GM12878 (cell line): ENCODE results near the gene CRYBB2. TPM values are rescaled to one million over a fixed set of nuclear protein-coding genes. Genes with fewer than 3 reads are reported as not detected.

ENCODE experiments used
- ATAC-seq: fragments of 200-7000 bp; cut with Tn5 transposase; 3 replicates; pipeline ENCODE4 v1.9.1; 2020; ENCODE audit warnings: mild to moderate bottlenecking, moderate library complexity
- BruUV-seq: library from RNA; stranded (reverse); fragments of 400-500 nt; replicated peaks from 2 replicates; lab custom pipeline; 2021; lab: Mats Ljungman, UMichigan
- CTCF ChIA-PET: fragments of 300-600 bp; sonication (Branson Sonifier 250); formaldehyde crosslinking; extraction: SDS; loops from one replicate; lab custom pipeline; 2021; ENCODE audit warnings: inconsistent platforms; lab: Yijun Ruan, JAX
- POLR2A ChIA-PET: fragments of 350-600 bp; formaldehyde crosslinking; extraction: SDS; loops from one replicate; lab custom pipeline; 2021; ENCODE audit warnings: inconsistent platforms; lab: Charles Lee
- RAD21 ChIA-PET: fragments of 300-600 bp; sonication (Branson Sonifier 250); formaldehyde crosslinking; loops from one replicate; lab custom pipeline; 2023; ENCODE audit warnings: antibody characterized with exemption; ENCODE audit not compliant: unreplicated experiment; lab: Charles Lee
- SMC1A ChIA-PET: fragments of 300-600 bp; sonication (Branson Sonifier 250); formaldehyde crosslinking; loops from one replicate; lab custom pipeline; 2023; ENCODE audit not compliant: unreplicated experiment, uncharacterized antibody; lab: Charles Lee
- DNase-seq: peaks from one replicate; pipeline ENCODE4 v3.0.0-alpha.2; 2011; ENCODE audit warnings: low read depth, low spot score
- FAIRE-seq: peaks from 3 replicates; lab custom pipeline; 2011; peaks lifted over from hg19 to GRCh38; lab: Jason Lieb, UNC
- H2AFZ ChIP-seq: 2 replicates; pipeline ENCODE4 v1.6.0; 2011; ENCODE audit warnings: low read depth, low read length, control low read depth; ENCODE audit not compliant: control insufficient read depth
- H3K27ac ChIP-seq: 2 replicates; pipeline ENCODE4 v1.5.1; 2011; ENCODE audit warnings: control low read depth; ENCODE audit not compliant: control insufficient read depth, insufficient read depth
- H3K27me3 ChIP-seq, 2 experiments: replicated peaks in 1 of 2; 2 replicates each; pipeline versions ENCODE4 v1.6.0 to v1.6.1; 2011; ENCODE audit warnings: low read length in 1 of 2; ENCODE audit not compliant: control insufficient read depth in 2 of 2, insufficient read depth in 2 of 2
- H3K36me3 ChIP-seq, 2 experiments: 2 replicates each; pipeline ENCODE4 v1.5.1; 2011; ENCODE audit warnings: low read length in 1 of 2; ENCODE audit not compliant: control insufficient read depth in 2 of 2, insufficient read depth in 2 of 2
- H3K4me1 ChIP-seq: 2 replicates; pipeline ENCODE4 v1.6.1; 2011; ENCODE audit warnings: mild to moderate bottlenecking, low read length, moderate library complexity, mixed read lengths; ENCODE audit not compliant: control insufficient read depth, insufficient read depth
- H3K4me2 ChIP-seq: 2 replicates; pipeline ENCODE4 v1.6.0; 2011; ENCODE audit warnings: control low read depth; ENCODE audit not compliant: control insufficient read depth, insufficient read depth
- H3K4me3 ChIP-seq: fragments of 200-600 bp; sonication (generic); 2 replicates; pipeline ENCODE4 v1.5.1; 2016
- H3K79me2 ChIP-seq: 2 replicates; pipeline ENCODE4 v1.6.0; 2011; ENCODE audit warnings: low read length; ENCODE audit not compliant: control insufficient read depth, insufficient read depth
- H3K9ac ChIP-seq: 2 replicates; pipeline ENCODE4 v1.8.0; 2011; ENCODE audit warnings: low read length, control low read depth, mixed read lengths; ENCODE audit not compliant: control insufficient read depth, insufficient read depth
- H3K9me3 ChIP-seq: replicated peaks from 3 replicates; pipeline ENCODE4 v1.5.1; 2011; ENCODE audit warnings: mild to moderate bottlenecking, low read length; ENCODE audit not compliant: control insufficient read depth, insufficient read depth
- H4K20me1 ChIP-seq: 2 replicates; pipeline ENCODE4 v1.6.0; 2011; ENCODE audit not compliant: control insufficient read depth, insufficient read depth
- POLR2AphosphoS2 ChIP-seq: IDR thresholded peaks from 2 replicates; pipeline ENCODE4 v1.6.1; 2011; ENCODE audit warnings: low read depth, mild to moderate bottlenecking, low read length, improper control_type of control experiment, moderate library complexity
- TCF3 ChIP-seq: IDR thresholded peaks from 2 replicates; pipeline ENCODE4 v1.6.1; 2012; ENCODE audit warnings: low read depth, mild to moderate bottlenecking, low read length, borderline replicate concordance; ENCODE audit not compliant: insufficient read depth
- WGBS: methylation state at CpG from one replicate; pipeline ENCODE4 v1.1.6; 2016; ENCODE audit warnings: low lambda C conversion rate; ENCODE audit not compliant: insufficient replicate concordance, insufficient coverage; ENCODE audit errors: missing lambda C conversion rate; 5-methylcytosine and 5-hydroxymethylcytosine counted together
- in situ Hi-C: fragments of 300-500 bp; cut with MboI; formaldehyde crosslinking; loops from 9 replicates; pipeline ENCODE4 v1.14.3; 2018; ENCODE audit warnings: mixed read lengths
- intact Hi-C: fragments of 100-400 bp; cut with micrococcal nuclease; formaldehyde crosslinking; loops from one replicate; pipeline ENCODE4 v1.14.2; 2022; ENCODE audit not compliant: unreplicated experiment
- polyA plus RNA-seq, 11 experiments: library from polyadenylated mRNA; depleted of rRNA in 4 of 11; unstranded in 6 of 11; stranded (reverse) in 5 of 11; fragments of >200 nt; fragmentation: Nextera tagmentation in 4 of 11; fragmentation: Illumina TruSeq in 1 of 11; extraction: Ambion mirVana in 4 of 11; extraction: Trizol in 1 of 11; gene quantifications; 1 replicate in 1 of 11; 2 replicates in 10 of 11; pipeline versions ENCODE4 v1.2.1 to v1.2.3, GENCODE V29; 2011 to 2016; ENCODE audit warnings: inconsistent platforms in 2 of 11, missing spikeins in 2 of 11, low read depth in 1 of 11
- total RNA-seq, 4 experiments: library from RNA; depleted of rRNA in 3 of 4; stranded (reverse); fragments of >200 nt in 3 of 4; fragmentation: Illumina TruSeq in 1 of 4; extraction: Trizol in 1 of 4; gene quantifications; 2 replicates each; pipeline versions ENCODE4 v1.2.1 to v1.2.3, GENCODE V29; 2013 to 2021
- TF ChIP-seq, protein P1 (sequence below): fragments of 450-650 bp; IDR thresholded peaks from 2 replicates; pipeline ENCODE4 v1.6.1; 2017; ENCODE audit warnings: antibody characterized with exemption, mild to moderate bottlenecking, moderate library complexity
- TF ChIP-seq, protein P2 (sequence below): fragments of 450-650 bp; IDR thresholded peaks from 2 replicates; pipeline ENCODE4 v1.6.1; 2018; ENCODE audit warnings: mild to moderate bottlenecking, low read depth, moderate library complexity; ENCODE audit not compliant: partially characterized antibody

Gene CRYBB2
- total and polyA plus RNA-seq, 10 of the 15 experiments (the other 5 are each of a cell fraction or from before 2014, with no cell fraction given) = not detected

DNA sequence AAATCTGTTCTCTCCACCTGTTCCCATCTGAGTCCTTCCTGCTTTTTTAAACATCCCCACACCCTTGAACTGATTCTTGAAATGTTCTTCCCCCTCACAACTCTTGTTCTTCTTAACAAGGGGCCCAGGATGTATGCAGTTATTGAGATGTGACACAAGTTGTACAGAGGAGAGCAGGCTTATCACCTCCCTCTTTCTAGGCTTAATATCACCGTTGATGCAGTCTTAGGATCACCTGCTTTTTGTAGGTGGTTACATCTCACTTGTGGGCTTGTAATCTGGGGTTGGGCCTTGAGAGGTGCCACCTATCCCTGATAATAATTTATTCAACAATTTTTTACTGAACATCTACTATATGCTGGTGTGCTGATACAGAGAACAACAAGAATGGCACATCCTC is 13.6 kb upstream of the CRYBB2 start:
- intact Hi-C loops (no loop called here), in situ Hi-C loops (no loop called here)
- ChIA-PET SMC1A (no interaction called here), CTCF (no interaction called here), POLR2A (no interaction called here), RAD21 (no interaction called here)
- no peak for ATAC-seq
- WGBS = 5% methylated on average over 1 of the region's 1 CpG
- TF ChIP-seq, protein P1, sequence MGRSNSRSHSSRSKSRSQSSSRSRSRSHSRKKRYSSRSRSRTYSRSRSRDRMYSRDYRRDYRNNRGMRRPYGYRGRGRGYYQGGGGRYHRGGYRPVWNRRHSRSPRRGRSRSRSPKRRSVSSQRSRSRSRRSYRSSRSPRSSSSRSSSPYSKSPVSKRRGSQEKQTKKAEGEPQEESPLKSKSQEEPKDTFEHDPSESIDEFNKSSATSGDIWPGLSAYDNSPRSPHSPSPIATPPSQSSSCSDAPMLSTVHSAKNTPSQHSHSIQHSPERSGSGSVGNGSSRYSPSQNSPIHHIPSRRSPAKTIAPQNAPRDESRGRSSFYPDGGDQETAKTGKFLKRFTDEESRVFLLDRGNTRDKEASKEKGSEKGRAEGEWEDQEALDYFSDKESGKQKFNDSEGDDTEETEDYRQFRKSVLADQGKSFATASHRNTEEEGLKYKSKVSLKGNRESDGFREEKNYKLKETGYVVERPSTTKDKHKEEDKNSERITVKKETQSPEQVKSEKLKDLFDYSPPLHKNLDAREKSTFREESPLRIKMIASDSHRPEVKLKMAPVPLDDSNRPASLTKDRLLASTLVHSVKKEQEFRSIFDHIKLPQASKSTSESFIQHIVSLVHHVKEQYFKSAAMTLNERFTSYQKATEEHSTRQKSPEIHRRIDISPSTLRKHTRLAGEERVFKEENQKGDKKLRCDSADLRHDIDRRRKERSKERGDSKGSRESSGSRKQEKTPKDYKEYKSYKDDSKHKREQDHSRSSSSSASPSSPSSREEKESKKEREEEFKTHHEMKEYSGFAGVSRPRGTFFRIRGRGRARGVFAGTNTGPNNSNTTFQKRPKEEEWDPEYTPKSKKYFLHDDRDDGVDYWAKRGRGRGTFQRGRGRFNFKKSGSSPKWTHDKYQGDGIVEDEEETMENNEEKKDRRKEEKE = no peak
- TF ChIP-seq TCF3 (no peak), POLR2AphosphoS2 (no peak)
- TF ChIP-seq, protein P2, sequence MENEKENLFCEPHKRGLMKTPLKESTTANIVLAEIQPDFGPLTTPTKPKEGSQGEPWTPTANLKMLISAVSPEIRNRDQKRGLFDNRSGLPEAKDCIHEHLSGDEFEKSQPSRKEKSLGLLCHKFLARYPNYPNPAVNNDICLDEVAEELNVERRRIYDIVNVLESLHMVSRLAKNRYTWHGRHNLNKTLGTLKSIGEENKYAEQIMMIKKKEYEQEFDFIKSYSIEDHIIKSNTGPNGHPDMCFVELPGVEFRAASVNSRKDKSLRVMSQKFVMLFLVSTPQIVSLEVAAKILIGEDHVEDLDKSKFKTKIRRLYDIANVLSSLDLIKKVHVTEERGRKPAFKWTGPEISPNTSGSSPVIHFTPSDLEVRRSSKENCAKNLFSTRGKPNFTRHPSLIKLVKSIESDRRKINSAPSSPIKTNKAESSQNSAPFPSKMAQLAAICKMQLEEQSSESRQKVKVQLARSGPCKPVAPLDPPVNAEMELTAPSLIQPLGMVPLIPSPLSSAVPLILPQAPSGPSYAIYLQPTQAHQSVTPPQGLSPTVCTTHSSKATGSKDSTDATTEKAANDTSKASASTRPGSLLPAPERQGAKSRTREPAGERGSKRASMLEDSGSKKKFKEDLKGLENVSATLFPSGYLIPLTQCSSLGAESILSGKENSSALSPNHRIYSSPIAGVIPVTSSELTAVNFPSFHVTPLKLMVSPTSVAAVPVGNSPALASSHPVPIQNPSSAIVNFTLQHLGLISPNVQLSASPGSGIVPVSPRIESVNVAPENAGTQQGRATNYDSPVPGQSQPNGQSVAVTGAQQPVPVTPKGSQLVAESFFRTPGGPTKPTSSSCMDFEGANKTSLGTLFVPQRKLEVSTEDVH = no peak
- no peaks in the 10 kb centered on the region for H3K36me3 ChIP-seq
- no peak overlapping the region for H3K9ac ChIP-seq
- H3K4me2 ChIP-seq = no peak overlapping the region
- no peak for DNase-seq
- H3K4me1 ChIP-seq = no peaks in the 10 kb centered on the region
- H3K79me2 ChIP-seq = no peaks in the 10 kb centered on the region
- no peaks in the 10 kb centered on the region for H4K20me1 ChIP-seq
- H2AFZ ChIP-seq = no peak overlapping the region
- no peak overlapping the region for H3K4me3 ChIP-seq
- no peaks in the 10 kb centered on the region for H3K27me3 ChIP-seq
- BruUV-seq = no TSS peak
- no peaks in the 10 kb centered on the region for H3K9me3 ChIP-seq
- H3K27ac ChIP-seq = no peak overlapping the region
- no peak for FAIRE-seq
